T-helper 22 cell (primary cell): ENCODE results near the gene DRAXIN.

Source experiments
- DNase-seq: peaks from one replicate; pipeline ENCODE4 v3.0.0-alpha.2; 2020; ENCODE audit warnings: low read depth

Gene DRAXIN

GRCh38 chr1:11765661-11766428, 74.3 kb downstream of the DRAXIN start:
- no peak for DNase-seq

GRCh38 chr1:11766429-11766776, 74.9 kb downstream of the DRAXIN start:
- DNase-seq = no peak

- no peak for DNase-seq
Observed at GRCh38 chr1:11767922-11768704, 76.6 kb downstream of the DRAXIN start.

GRCh38 chr1:11768821-11769220, 77.3 kb downstream of the DRAXIN start:
- DNase-seq = no peak

- DNase-seq = no peak
Observed at GRCh38 chr1:11769274-11769673, 77.8 kb downstream of the DRAXIN start.

- DNase-seq = no peak
Observed at GRCh38 chr1:11770011-11770410, 78.5 kb downstream of the DRAXIN start.

- DNase-seq = no peak
Observed at GRCh38 chr1:11771481-11772043, 80.1 kb downstream of the DRAXIN start.

- no peak for DNase-seq
Observed at GRCh38 chr1:11772458-11772857, 80.9 kb downstream of the DRAXIN start.

- DNase-seq = no peak
Observed at GRCh38 chr1:11774753-11775152, 83.2 kb downstream of the DRAXIN start.
